ENCODE results near the gene IL20. TPM values are rescaled to one million over a fixed set of nuclear protein-coding genes. Genes with fewer than 3 reads are reported as not detected.

The IL20 gene
- total RNA-seq (not detected), polyA plus RNA-seq (ENCODE audit: insufficient read depth in 1 of 8, insufficient read length in 8 of 8, low replicate concordance in 1 of 8) (not detected)
- long read RNA-seq, donor 1, result 0 reads
- long read RNA-seq, donor 2, result 0 reads
- long read RNA-seq, donor 3, result 0 reads
- long read RNA-seq, donor 4, result 0 reads
- long read RNA-seq, donor 5, result 0 reads
- long read RNA-seq, donor 6, result 0 reads
- long read RNA-seq, donor 7, result 0 reads
- long read RNA-seq, donor 8, result 0 reads
- long read RNA-seq, donor 9, result 0 reads
- long read RNA-seq, donor 10, result 0 reads
- long read RNA-seq, donor 11, result 0 reads

GRCh38 chr1:206864939-206865671 is at the start of gene IL20:
IL20 (plus strand) TSS chr1:206865623; CDS start chr1:206865853, 230 bp downstream.
- peaks cover 16% of the 10 kb centered on the region for H3K27me3 ChIP-seq (ENCODE audit: control insufficient read depth, insufficient read depth, low read length)
- H3K4me1 ChIP-seq (ENCODE audit: control insufficient read depth, insufficient read depth, low read length), result no peaks in the 10 kb centered on the region
- H3K27ac ChIP-seq (ENCODE audit: low read length), result no peak within 1 kb of the TSS
- no peak within 1 kb of the TSS for H3K4me3 ChIP-seq (ENCODE audit: low read length)
- WGBS (ENCODE audit: insufficient coverage), result 40% methylated on average over 13 of the region's 19 CpGs
- DNase-seq, result peak; percentile 44
- H3K36me3 ChIP-seq (ENCODE audit: control insufficient read depth, insufficient read depth, low read length), result no peaks in the 10 kb centered on the region
- no peaks in the 10 kb centered on the region for H3K9me3 ChIP-seq (replicated peaks; ENCODE audit: control insufficient read depth, low read depth, low read length)

- 54% methylated on average over 2 of the region's 4 CpGs for WGBS (ENCODE audit: insufficient coverage)
- no peaks in the 10 kb centered on the region for H3K36me3 ChIP-seq (ENCODE audit: control insufficient read depth, insufficient read depth, low read length)
- H3K27ac ChIP-seq (ENCODE audit: low read length), result no peak overlapping the region
- peaks cover 2% of the 10 kb centered on the region for H3K4me1 ChIP-seq (ENCODE audit: control insufficient read depth, insufficient read depth, low read length)
- H3K9me3 ChIP-seq (replicated peaks; ENCODE audit: control insufficient read depth, low read depth, low read length), result peaks cover 6% of the 10 kb centered on the region
- peak; percentile 60 for DNase-seq
- no peaks in the 10 kb centered on the region for H3K27me3 ChIP-seq (ENCODE audit: control insufficient read depth, insufficient read depth, low read length)
- no peak overlapping the region for H3K4me3 ChIP-seq (ENCODE audit: low read length)
Observed at GRCh38 chr1:206816390-206817287, 48.8 kb upstream of the IL20 start.

GRCh38 chr1:206821493-206821892 is 43.9 kb upstream of the IL20 start:
- Histone ChIP-seq H3K27ac (ENCODE audit: low read length) (no peak overlapping the region), H3K9me3 (replicated peaks; ENCODE audit: control insufficient read depth, low read depth, low read length) (no peaks in the 10 kb centered on the region), H3K4me1 (ENCODE audit: control insufficient read depth, insufficient read depth, low read length) (peaks cover 9% of the 10 kb centered on the region), H3K36me3 (ENCODE audit: control insufficient read depth, insufficient read depth, low read length) (no peaks in the 10 kb centered on the region), H3K4me3 (ENCODE audit: low read length) (no peak overlapping the region), H3K27me3 (ENCODE audit: control insufficient read depth, insufficient read depth, low read length) (no peaks in the 10 kb centered on the region)
- no CpG with 5 or more reads among the region's 4 CpGs for WGBS (ENCODE audit: insufficient coverage)
- DNase-seq, result no peak

GRCh38 chr1:206823727-206824126 is 41.7 kb upstream of the IL20 start:
- 18% methylated on average over 3 of the region's 5 CpGs for WGBS (ENCODE audit: insufficient coverage)
- Histone ChIP-seq H3K9me3 (replicated peaks; ENCODE audit: control insufficient read depth, low read depth, low read length) (no peaks in the 10 kb centered on the region), H3K4me1 (ENCODE audit: control insufficient read depth, insufficient read depth, low read length) (peaks cover 9% of the 10 kb centered on the region), H3K27ac (ENCODE audit: low read length) (peak overlapping the region; percentile 57), H3K36me3 (ENCODE audit: control insufficient read depth, insufficient read depth, low read length) (no peaks in the 10 kb centered on the region), H3K4me3 (ENCODE audit: low read length) (no peak overlapping the region), H3K27me3 (ENCODE audit: control insufficient read depth, insufficient read depth, low read length) (no peaks in the 10 kb centered on the region)
- DNase-seq, result peak; percentile 90

- H3K36me3 ChIP-seq (ENCODE audit: control insufficient read depth, insufficient read depth, low read length), result no peaks in the 10 kb centered on the region
- peaks cover 2% of the 10 kb centered on the region for H3K27me3 ChIP-seq (ENCODE audit: control insufficient read depth, insufficient read depth, low read length)
- 75% methylated on average over 2 of the region's 3 CpGs for WGBS (ENCODE audit: insufficient coverage)
- peak overlapping the region; percentile 57 for H3K27ac ChIP-seq (ENCODE audit: low read length)
- peak; percentile 49 for DNase-seq
- peaks cover 9% of the 10 kb centered on the region for H3K4me1 ChIP-seq (ENCODE audit: control insufficient read depth, insufficient read depth, low read length)
- H3K4me3 ChIP-seq (ENCODE audit: low read length), result no peak overlapping the region
- no peaks in the 10 kb centered on the region for H3K9me3 ChIP-seq (replicated peaks; ENCODE audit: control insufficient read depth, low read depth, low read length)
Observed at GRCh38 chr1:206824331-206824730, 41.1 kb upstream of the IL20 start.

GRCh38 chr1:206826394-206826793 is 39.0 kb upstream of the IL20 start:
- DNase-seq, result no peak
- peaks cover 9% of the 10 kb centered on the region for H3K4me1 ChIP-seq (ENCODE audit: control insufficient read depth, insufficient read depth, low read length)
- H3K4me3 ChIP-seq (ENCODE audit: low read length), result no peak overlapping the region
- no peaks in the 10 kb centered on the region for H3K36me3 ChIP-seq (ENCODE audit: control insufficient read depth, insufficient read depth, low read length)
- WGBS (ENCODE audit: insufficient coverage), result 56% methylated on average over 3 of the region's 4 CpGs
- no peak overlapping the region for H3K27ac ChIP-seq (ENCODE audit: low read length)
- peaks cover 3% of the 10 kb centered on the region for H3K27me3 ChIP-seq (ENCODE audit: control insufficient read depth, insufficient read depth, low read length)
- H3K9me3 ChIP-seq (replicated peaks; ENCODE audit: control insufficient read depth, low read depth, low read length), result no peaks in the 10 kb centered on the region

- no CpG with 5 or more reads among the region's 1 CpG for WGBS (ENCODE audit: insufficient coverage)
- H3K27me3 ChIP-seq (ENCODE audit: control insufficient read depth, insufficient read depth, low read length), result peaks cover 3% of the 10 kb centered on the region
- no peak overlapping the region for H3K27ac ChIP-seq (ENCODE audit: low read length)
- H3K9me3 ChIP-seq (replicated peaks; ENCODE audit: control insufficient read depth, low read depth, low read length), result no peaks in the 10 kb centered on the region
- H3K4me3 ChIP-seq (ENCODE audit: low read length), result no peak overlapping the region
- no peak for DNase-seq
- H3K36me3 ChIP-seq (ENCODE audit: control insufficient read depth, insufficient read depth, low read length), result no peaks in the 10 kb centered on the region
- H3K4me1 ChIP-seq (ENCODE audit: control insufficient read depth, insufficient read depth, low read length), result peaks cover 9% of the 10 kb centered on the region
Observed at GRCh38 chr1:206828061-206828460, 37.4 kb upstream of the IL20 start.

- peaks cover 6% of the 10 kb centered on the region for H3K4me1 ChIP-seq (ENCODE audit: control insufficient read depth, insufficient read depth, low read length)
Observed at GRCh38 chr1:206828765-206829164, 36.7 kb upstream of the IL20 start.

GRCh38 chr1:206829282-206829681 is 36.1 kb upstream of the IL20 start:
- peaks cover 3% of the 10 kb centered on the region for H3K4me1 ChIP-seq (ENCODE audit: control insufficient read depth, insufficient read depth, low read length)
- 78% methylated on average over 5 of the region's 6 CpGs for WGBS (ENCODE audit: insufficient coverage)
- no peak for DNase-seq

More at GRCh38 chr1:206828765-206829164, 36.7 kb upstream of the IL20 start:
- no peak for DNase-seq
- H3K9me3 ChIP-seq (replicated peaks; ENCODE audit: control insufficient read depth, low read depth, low read length), result no peaks in the 10 kb centered on the region
- H3K27me3 ChIP-seq (ENCODE audit: control insufficient read depth, insufficient read depth, low read length), result peaks cover 3% of the 10 kb centered on the region
- WGBS (ENCODE audit: insufficient coverage), result no CpG with 5 or more reads among the region's 4 CpGs
- no peak overlapping the region for H3K27ac ChIP-seq (ENCODE audit: low read length)
- H3K36me3 ChIP-seq (ENCODE audit: control insufficient read depth, insufficient read depth, low read length), result no peaks in the 10 kb centered on the region
- H3K4me3 ChIP-seq (ENCODE audit: low read length), result no peak overlapping the region

GRCh38 chr1:206829875-206830274 is 35.5 kb upstream of the IL20 start:
- H3K27ac ChIP-seq (ENCODE audit: low read length), result no peak overlapping the region
- peaks cover 3% of the 10 kb centered on the region for H3K4me1 ChIP-seq (ENCODE audit: control insufficient read depth, insufficient read depth, low read length)
- no peak for DNase-seq
- H3K9me3 ChIP-seq (replicated peaks; ENCODE audit: control insufficient read depth, low read depth, low read length), result no peaks in the 10 kb centered on the region
- H3K4me3 ChIP-seq (ENCODE audit: low read length), result no peak overlapping the region
- WGBS (ENCODE audit: insufficient coverage), result no CpG with 5 or more reads among the region's 2 CpGs
- peaks cover 3% of the 10 kb centered on the region for H3K27me3 ChIP-seq (ENCODE audit: control insufficient read depth, insufficient read depth, low read length)
- no peaks in the 10 kb centered on the region for H3K36me3 ChIP-seq (ENCODE audit: control insufficient read depth, insufficient read depth, low read length)

More at GRCh38 chr1:206829282-206829681, 36.1 kb upstream of the IL20 start:
- H3K9me3 ChIP-seq (replicated peaks; ENCODE audit: control insufficient read depth, low read depth, low read length), result no peaks in the 10 kb centered on the region
- H3K36me3 ChIP-seq (ENCODE audit: control insufficient read depth, insufficient read depth, low read length), result no peaks in the 10 kb centered on the region
- peaks cover 3% of the 10 kb centered on the region for H3K27me3 ChIP-seq (ENCODE audit: control insufficient read depth, insufficient read depth, low read length)
- H3K4me3 ChIP-seq (ENCODE audit: low read length), result no peak overlapping the region
- H3K27ac ChIP-seq (ENCODE audit: low read length), result no peak overlapping the region

Measured in muscle of leg (tissue), 16 donors.